Neutrophil (primary cell): ENCODE measurements around the gene PAQR4.

Source experiments
- H3K27ac ChIP-seq: fragments of 200-600 bp; sonication (generic); 2 replicates; pipeline ENCODE4 v1.5.1; 2016; ENCODE audit warnings: mild to moderate bottlenecking, moderate library complexity
- H3K27me3 ChIP-seq: fragments of 200-600 bp; sonication (generic); 2 replicates; pipeline ENCODE4 v1.6.0; 2016; ENCODE audit warnings: mild to moderate bottlenecking
- H3K36me3 ChIP-seq: fragments of 200-600 bp; sonication (generic); 2 replicates; pipeline ENCODE4 v1.5.1; 2017
- H3K4me1 ChIP-seq, 2 experiments: fragments of 200-600 bp in 1 of 2; sonication (generic) in 1 of 2; 1 replicate in 1 of 2; 2 replicates in 1 of 2; pipeline versions ENCODE4 v1.5.1 to v1.6.1; 2013 to 2016; ENCODE audit warnings: low read depth in 1 of 2, low read length in 1 of 2, mild to moderate bottlenecking in 1 of 2, moderate library complexity in 1 of 2; ENCODE audit not compliant: control insufficient read depth in 1 of 2, insufficient read depth in 1 of 2
- H3K4me3 ChIP-seq, 2 experiments: fragments of 200-600 bp in 1 of 2; sonication (generic) in 1 of 2; 1 replicate in 1 of 2; 2 replicates in 1 of 2; pipeline ENCODE4 v1.5.1; 2013 to 2016; ENCODE audit warnings: low read depth in 1 of 2, low read length in 1 of 2, mild to moderate bottlenecking in 1 of 2, moderate library complexity in 1 of 2
- H3K9me3 ChIP-seq: fragments of 200-600 bp; sonication (generic); 2 replicates; pipeline ENCODE4 v1.5.1; 2016
- CTCF ChIP-seq: fragments of 200-600 bp; sonication (generic); IDR thresholded peaks from 2 replicates; pipeline ENCODE4 v1.5.1; 2016; ENCODE audit warnings: antibody characterized with exemption

PAQR4 gene

DNA sequence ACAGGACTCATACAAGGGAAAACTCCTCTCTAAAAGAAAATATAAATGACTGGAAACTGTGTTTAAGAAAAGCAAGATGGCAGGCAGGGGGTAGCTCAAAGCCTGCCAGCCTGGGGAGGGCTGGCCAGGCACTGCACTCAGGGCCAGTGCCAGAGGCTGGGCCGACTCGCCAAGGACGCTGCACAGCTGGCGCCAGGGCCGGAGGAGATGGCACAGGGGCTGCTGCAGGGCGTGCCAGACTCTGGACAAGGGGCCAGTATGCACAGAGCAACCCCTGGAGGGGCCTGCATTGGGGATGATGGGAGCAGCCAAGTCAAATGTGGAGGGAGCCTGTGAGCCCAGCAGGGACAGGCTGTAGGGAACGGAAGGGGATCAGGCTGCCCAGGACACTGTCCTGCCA is 7.1 kb downstream of the PAQR4 start:
- H3K4me3 ChIP-seq = no peak overlapping the region
- H3K9me3 ChIP-seq = no peaks in the 10 kb centered on the region
- no peak overlapping the region for H3K27ac ChIP-seq
- H3K36me3 ChIP-seq = peaks cover 18% of the 10 kb centered on the region
- no peaks in the 10 kb centered on the region for H3K27me3 ChIP-seq
- H3K4me1 ChIP-seq = peaks cover 17 to 19% of the 10 kb centered on the region in 2 experiments
- TF ChIP-seq CTCF = no peak

GRCh38 chr16:2976673-2977072 is 7.5 kb downstream of the PAQR4 start:
- no peak overlapping the region for H3K27ac ChIP-seq
- no peak for TF ChIP-seq CTCF
- H3K36me3 ChIP-seq = peaks cover 18% of the 10 kb centered on the region
- H3K4me1 ChIP-seq = peaks cover 17 to 19% of the 10 kb centered on the region in 2 experiments
- no peak overlapping the region for H3K4me3 ChIP-seq
- H3K27me3 ChIP-seq = no peaks in the 10 kb centered on the region
- H3K9me3 ChIP-seq = no peaks in the 10 kb centered on the region

GRCh38 chr16:2977440-2977839 is 8.3 kb downstream of the PAQR4 start:
- Histone ChIP-seq H3K36me3 (peaks cover 18% of the 10 kb centered on the region), H3K9me3 (no peaks in the 10 kb centered on the region), H3K4me3 (no peak overlapping the region), H3K27me3 (no peaks in the 10 kb centered on the region), H3K27ac (no peak overlapping the region), H3K4me1 (peaks cover 17 to 19% of the 10 kb centered on the region in 2 experiments)
- no peak for TF ChIP-seq CTCF

GRCh38 chr16:2979669-2980226 is 10.6 kb downstream of the PAQR4 start:
- H3K4me3 ChIP-seq = peak overlapping the region; percentile 90 to 95
- H3K27me3 ChIP-seq = no peaks in the 10 kb centered on the region
- peaks cover 10% of the 10 kb centered on the region for H3K36me3 ChIP-seq
- no peak overlapping the region for H3K27ac ChIP-seq
- no peak for TF ChIP-seq CTCF
- H3K4me1 ChIP-seq = peaks cover 26 to 27% of the 10 kb centered on the region in 2 experiments
- H3K9me3 ChIP-seq = no peaks in the 10 kb centered on the region

- peaks cover 26 to 27% of the 10 kb centered on the region in 2 experiments for H3K4me1 ChIP-seq
- H3K4me3 ChIP-seq = peak within 1 kb of the TSS; percentile 90 to 95
- H3K36me3 ChIP-seq = peaks cover 3% of the 10 kb centered on the region
- peak; percentile 13 for TF ChIP-seq CTCF
- H3K9me3 ChIP-seq = no peaks in the 10 kb centered on the region
- H3K27me3 ChIP-seq = no peaks in the 10 kb centered on the region
- H3K27ac ChIP-seq = peak within 1 kb of the TSS; percentile 51
These were observed 11.4 kb downstream of the PAQR4 start, which contains the start of gene PKMYT1 for GRCh38 chr16:2980227-2981176. Gene PKMYT1 (minus strand): TSS chr16:2980446. CDS start chr16:2979657, 789 bp downstream.
